Tibial nerve (tissue), 3 donors: ENCODE results near the gene MAPK8.

Experiments used
- POLR2A ChIP-seq, 2 donors: fragments of 450-650 bp; IDR thresholded peaks; one replicate each; pipeline ENCODE4 v1.6.1; 2017; ENCODE audit warnings: antibody characterized with exemption in 2 of 2, mild to moderate bottlenecking in 2 of 2, moderate library complexity in 2 of 2
- TF ChIP-seq, protein P1 (sequence below), 5 experiments: fragments of 200-600 bp in 3 of 5; fragments of 450-650 bp in 2 of 5; sonication (generic) in 3 of 5; IDR thresholded peaks; one replicate each; pipeline ENCODE4 v1.5.1; 2016 to 2019; ENCODE audit warnings: antibody characterized with exemption in 5 of 5, mild to moderate bottlenecking in 3 of 5, moderate library complexity in 2 of 5

DNA sequence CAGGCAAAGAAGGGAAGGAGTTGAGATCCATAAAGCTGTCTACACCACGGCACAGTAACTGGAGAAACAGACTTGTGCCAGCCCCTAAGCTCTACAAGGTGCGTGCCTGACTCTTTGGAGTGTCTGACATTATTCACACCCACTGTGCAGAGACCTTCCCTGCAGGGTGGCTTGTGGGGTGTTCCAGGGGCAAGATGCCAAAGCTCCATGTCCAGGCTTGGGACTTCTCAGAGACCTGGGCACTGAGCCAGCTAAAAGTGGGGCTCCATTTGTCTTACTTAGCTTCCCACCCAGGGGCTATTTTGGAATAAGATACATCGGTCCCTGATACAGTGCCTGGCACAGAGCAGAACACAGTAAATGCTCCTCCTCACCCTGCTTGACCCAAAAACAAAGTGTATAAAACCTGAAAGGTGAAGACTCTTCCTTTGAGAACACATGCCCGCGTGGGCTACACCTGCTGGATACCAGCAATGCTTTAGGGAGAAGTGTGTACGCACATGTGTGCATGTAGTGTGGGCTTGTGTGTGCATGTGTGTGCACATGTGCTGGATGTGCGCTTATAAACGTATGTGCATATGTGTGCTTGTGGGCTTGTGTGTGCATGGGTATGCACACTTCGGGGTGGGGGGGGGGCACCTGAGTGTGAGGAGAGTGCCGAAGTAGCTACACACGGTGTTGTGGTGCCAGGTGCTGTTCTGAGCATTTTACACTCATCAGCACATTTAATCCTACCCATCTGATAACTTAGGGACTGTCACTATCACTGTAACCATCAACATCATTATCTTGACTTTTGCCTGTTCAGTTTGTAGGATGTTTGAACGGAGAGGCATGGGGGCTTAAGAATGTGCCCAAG is 155.4 kb downstream of the MAPK8 start:
- TF ChIP-seq, protein P1, sequence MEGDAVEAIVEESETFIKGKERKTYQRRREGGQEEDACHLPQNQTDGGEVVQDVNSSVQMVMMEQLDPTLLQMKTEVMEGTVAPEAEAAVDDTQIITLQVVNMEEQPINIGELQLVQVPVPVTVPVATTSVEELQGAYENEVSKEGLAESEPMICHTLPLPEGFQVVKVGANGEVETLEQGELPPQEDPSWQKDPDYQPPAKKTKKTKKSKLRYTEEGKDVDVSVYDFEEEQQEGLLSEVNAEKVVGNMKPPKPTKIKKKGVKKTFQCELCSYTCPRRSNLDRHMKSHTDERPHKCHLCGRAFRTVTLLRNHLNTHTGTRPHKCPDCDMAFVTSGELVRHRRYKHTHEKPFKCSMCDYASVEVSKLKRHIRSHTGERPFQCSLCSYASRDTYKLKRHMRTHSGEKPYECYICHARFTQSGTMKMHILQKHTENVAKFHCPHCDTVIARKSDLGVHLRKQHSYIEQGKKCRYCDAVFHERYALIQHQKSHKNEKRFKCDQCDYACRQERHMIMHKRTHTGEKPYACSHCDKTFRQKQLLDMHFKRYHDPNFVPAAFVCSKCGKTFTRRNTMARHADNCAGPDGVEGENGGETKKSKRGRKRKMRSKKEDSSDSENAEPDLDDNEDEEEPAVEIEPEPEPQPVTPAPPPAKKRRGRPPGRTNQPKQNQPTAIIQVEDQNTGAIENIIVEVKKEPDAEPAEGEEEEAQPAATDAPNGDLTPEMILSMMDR (IDR thresholded peaks at IDR 0.05) = no peak
- no peak for TF ChIP-seq POLR2A (IDR thresholded peaks at IDR 0.05)
